HTR-8/SVneo (cell line): ENCODE data around the gene AP5B1.

Source experiments
- DNase-seq: peaks from one replicate; pipeline ENCODE4 v3.0.0; 2011; ENCODE audit warnings: low spot score, mixed read lengths; ENCODE audit not compliant: insufficient read length
- FAIRE-seq: peaks from 2 replicates; lab custom pipeline; 2011; peaks lifted over from hg19 to GRCh38; lab: Jason Lieb, UNC

The AP5B1 gene

GRCh38 chr11:65787649-65788622 lies 7.2 kb upstream of the AP5B1 start:
- FAIRE-seq (peak; percentile 13), DNase-seq (no peak)

DNA sequence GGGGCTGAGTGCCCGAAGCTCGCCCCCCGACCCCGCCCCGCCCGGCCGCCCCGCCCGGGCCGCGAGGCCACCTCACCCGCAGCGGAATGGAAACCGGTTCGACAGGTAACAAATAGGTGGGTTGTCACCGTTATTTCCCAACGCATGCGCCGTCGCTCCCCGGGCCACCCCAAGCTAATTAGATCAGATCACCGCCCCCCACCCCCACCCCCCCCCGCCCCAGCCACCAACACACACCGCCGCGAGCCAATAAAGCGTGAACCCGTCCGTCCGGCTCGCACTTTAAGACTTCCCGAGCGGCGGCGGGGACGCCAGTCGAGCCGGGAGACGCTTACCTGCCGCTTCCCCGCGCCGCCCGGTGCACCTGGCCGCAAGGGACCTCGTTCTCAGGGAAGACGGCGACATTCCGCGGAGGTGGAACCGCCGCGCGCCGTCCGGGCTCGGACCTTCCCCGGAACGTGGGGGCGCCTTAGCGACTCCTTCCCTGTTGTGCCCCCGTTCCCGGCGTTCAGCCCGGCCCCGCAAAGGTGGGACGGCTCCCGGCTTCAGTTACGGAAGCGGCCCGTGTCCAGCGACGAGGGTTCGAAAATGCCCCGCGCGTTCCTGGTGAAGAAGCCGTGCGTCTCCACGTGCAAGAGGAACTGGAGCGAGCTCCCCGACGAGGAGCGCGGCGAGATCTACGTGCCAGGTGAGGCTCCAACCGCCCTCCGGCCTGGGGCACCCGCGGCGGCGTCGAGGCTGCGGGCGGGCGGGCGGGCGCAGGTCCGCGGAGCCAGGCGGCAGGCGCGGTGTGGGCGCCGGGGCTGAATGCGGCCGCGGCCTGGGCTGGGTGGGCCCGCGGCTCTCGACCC lies 6.2 kb upstream of the AP5B1 start, which contains the start of gene OVOL1:
TSS of gene OVOL1 (plus strand) at position 278 of the 851 bp plus-strand sequence. CDS start at position 589, 311 bp downstream.
- FAIRE-seq = no peak
- DNase-seq = no peak

- no peak for FAIRE-seq
- no peak for DNase-seq
Observed at GRCh38 chr11:65786008-65786785, 5.4 kb upstream of the AP5B1 start.

- FAIRE-seq (peak; percentile 83), DNase-seq (no peak)
Observed at GRCh38 chr11:65785319-65786007, 4.7 kb upstream of the AP5B1 start.

GRCh38 chr11:65782816-65783228 lies 2.0 kb upstream of the AP5B1 start:
- DNase-seq = no peak
- FAIRE-seq = no peak

GRCh38 chr11:65781962-65782815 lies 1.4 kb upstream of the AP5B1 start:
- FAIRE-seq = peak; percentile 38

DNA sequence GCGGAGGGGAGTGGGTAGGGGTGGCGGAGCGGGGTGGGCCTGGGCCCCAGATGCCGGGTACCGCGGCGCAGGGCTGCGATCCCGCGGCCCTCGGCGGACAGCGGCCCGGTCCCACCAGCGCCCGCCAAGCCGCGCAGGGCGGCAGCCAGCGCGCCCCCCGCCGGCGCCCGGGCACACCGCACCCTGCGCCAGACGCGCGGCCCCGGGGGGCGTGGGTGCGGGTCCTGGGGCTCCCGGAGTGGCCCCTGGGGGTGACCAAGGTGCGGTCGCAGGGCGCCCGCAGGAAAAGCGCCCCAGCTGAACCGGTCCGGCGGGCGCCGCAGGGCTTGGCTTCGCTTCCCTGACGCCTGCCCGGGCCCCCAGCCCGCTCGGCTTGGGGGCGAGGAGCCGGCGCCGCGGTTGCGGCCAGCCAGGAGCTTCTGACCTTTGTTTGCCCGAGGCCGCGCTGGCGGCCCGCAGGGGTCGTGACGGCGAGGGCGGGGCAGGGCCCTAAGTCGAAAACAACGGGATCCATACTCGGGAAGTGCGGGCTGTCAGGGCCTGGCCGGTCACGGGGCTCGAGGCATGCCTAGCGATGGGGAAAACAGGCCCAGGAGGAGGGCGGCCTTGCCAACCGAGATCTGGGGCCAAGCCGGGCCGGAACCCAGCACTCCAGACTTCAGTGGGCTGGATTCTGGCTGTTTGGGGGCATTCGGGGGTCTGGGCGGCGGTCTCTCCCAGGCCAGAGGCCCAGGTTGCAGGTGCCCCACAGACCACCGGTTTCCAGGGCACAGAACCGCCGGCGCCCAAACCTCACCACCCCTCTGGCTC lies 581 bp upstream of the AP5B1 start:
- DNase-seq (no peak), FAIRE-seq (peak; percentile 70)

More at GRCh38 chr11:65781962-65782815, 1.4 kb upstream of the AP5B1 start:
- no peak for DNase-seq

- FAIRE-seq (peak; percentile 99), DNase-seq (peak; percentile 87)
Observed at GRCh38 chr11:65779919-65780769, 632 bp downstream of the AP5B1 start.

DNA sequence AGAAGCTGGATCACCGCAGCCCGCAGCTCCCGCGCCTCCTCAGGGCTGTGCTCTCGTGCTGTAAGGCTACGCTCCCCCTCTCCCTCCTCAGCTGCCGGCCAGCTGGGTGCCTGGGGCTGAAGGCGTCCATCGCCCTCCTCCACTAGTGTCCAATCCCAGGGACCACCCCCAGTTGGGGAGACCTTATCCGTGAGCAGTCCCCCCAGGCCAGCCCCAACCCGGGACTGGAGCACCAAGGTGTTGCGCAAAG lies 1.2 kb downstream of the AP5B1 start:
- no peak for DNase-seq
- FAIRE-seq = no peak

GRCh38 chr11:65778901-65779668 lies 1.7 kb downstream of the AP5B1 start:
- FAIRE-seq = peak; percentile 40
- no peak for DNase-seq

DNA sequence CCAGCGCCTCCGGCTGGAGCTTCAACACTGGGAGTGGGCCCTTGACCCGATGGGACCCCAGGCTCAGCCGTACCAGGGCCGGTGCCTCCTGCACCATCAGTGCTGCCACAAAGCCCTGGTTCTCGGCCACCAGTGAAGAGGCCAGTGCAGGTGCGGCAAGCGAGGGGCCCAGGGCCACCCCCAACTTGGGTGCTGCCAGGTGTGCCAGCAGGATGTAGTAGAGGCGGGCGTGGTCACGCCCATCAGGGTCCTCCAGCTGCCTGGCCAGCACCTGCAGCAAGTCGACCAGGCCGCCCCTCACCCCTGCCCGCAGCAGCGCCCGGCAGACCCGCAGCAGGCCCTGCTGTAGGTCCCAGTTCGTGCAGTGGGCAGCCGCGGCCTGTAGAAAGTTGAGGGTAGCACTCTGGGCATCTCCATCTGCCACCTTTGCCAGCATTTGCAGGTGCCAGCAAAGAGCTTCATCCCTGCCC lies 2.3 kb downstream of the AP5B1 start:
- DNase-seq = no peak
- FAIRE-seq = peak; percentile 69

GRCh38 chr11:65777821-65778361 lies 2.9 kb downstream of the AP5B1 start:
- no peak for DNase-seq
- FAIRE-seq = no peak

DNA sequence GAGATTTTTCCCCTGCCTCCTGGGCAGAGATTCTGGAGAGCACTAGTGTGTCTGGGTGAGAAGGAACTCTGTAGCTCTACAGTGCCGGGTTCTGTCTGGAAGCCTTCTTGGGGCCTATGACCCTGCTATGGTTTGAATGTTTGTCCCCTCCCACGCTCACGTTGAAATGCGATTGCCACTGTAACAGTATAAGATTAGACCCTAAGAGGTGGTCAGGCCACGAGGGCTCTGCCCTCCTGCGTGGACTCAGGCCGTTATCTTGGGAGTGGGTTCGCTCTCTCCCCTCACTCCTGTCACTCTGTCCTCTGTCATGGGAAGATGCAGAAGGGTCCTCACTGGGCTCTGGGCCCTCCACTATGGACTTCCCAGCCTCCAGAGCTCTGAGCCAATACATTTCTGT lies 3.5 kb downstream of the AP5B1 start:
- DNase-seq = no peak
- FAIRE-seq = no peak

- no peak for FAIRE-seq
Observed at GRCh38 chr11:65776710-65777141, 4.0 kb downstream of the AP5B1 start.

DNA sequence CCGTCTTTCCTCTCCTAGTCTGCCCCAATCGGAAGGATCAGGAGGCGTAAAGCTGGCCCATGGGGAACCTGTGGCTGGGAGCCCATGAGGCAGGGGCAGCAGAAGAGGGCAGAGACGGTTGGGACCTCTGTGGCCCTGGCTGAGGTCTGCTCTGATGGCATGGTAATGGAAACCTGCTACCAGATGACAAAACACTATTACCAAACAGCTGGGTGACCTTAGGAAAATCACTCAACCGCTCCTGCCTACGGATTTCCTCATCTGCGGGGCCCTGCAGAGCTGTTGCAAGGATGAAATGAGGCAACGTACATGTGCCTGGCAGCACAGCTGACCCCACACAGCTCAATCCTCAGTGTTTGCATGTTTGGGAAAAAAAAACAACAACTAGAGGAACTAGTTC lies 4.6 kb downstream of the AP5B1 start:
- DNase-seq (no peak), FAIRE-seq (no peak)

More at GRCh38 chr11:65776710-65777141, 4.0 kb downstream of the AP5B1 start:
- DNase-seq = no peak
